Measurements from ENCODE around the gene MAP3K2. TPM values are rescaled to one million over a fixed set of nuclear protein-coding genes. Genes with fewer than 3 reads are reported as not detected.

MAP3K2 gene, protein sequence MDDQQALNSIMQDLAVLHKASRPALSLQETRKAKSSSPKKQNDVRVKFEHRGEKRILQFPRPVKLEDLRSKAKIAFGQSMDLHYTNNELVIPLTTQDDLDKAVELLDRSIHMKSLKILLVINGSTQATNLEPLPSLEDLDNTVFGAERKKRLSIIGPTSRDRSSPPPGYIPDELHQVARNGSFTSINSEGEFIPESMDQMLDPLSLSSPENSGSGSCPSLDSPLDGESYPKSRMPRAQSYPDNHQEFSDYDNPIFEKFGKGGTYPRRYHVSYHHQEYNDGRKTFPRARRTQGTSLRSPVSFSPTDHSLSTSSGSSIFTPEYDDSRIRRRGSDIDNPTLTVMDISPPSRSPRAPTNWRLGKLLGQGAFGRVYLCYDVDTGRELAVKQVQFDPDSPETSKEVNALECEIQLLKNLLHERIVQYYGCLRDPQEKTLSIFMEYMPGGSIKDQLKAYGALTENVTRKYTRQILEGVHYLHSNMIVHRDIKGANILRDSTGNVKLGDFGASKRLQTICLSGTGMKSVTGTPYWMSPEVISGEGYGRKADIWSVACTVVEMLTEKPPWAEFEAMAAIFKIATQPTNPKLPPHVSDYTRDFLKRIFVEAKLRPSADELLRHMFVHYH
- 10 to 100 TPM; 44.9 to 79.4 (median 52.4) TPM for total RNA-seq

DNA sequence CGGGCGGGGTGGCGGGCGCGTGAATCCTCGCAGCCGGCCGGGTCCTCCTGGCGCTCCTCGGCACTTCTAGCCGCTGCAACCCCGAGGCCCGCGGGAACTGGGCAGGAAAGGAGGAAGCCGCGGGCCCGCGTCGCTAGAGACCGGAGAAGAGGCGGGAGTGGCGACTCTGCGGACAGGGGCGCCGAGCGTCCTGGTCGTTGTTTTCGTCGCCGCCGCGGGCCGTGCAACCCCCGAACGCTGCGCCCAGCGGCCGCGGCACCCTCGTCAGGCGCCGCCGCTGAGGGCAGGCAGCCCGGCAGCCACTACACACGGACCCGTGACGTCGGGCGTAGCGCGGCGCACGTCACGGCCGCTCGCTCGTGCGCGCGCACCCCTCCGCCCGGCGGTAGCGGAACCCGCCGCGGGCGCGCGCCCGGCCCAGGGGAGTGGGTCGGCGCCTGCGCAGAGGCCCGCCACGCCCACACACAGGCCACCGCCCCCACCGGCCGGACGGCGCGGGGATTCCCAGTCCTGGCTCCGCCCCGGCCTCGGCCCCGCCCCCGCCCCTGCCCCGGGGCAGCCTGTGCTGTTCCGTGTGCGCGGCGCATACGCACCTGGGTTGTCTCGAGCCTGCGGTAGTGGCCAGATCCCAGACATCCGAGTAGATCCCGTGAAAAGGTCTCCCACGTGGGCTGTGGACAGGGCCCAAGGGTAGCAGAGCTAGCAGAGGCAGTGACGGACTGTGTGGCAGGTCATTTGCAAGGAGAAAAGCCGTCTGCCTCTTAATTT is at the start of gene MAP3K2:
Gene MAP3K2, minus strand, starts transcription at position 321 of the 768 bp plus-strand sequence. CDS start 44,846 bp downstream, outside the sequence.
- ATAC-seq (ENCODE audit: low FRiP score): peak; percentile 97
- DNase-seq (ENCODE audit: low spot score): peak; percentile 80
- TF ChIP-seq, protein P1, sequence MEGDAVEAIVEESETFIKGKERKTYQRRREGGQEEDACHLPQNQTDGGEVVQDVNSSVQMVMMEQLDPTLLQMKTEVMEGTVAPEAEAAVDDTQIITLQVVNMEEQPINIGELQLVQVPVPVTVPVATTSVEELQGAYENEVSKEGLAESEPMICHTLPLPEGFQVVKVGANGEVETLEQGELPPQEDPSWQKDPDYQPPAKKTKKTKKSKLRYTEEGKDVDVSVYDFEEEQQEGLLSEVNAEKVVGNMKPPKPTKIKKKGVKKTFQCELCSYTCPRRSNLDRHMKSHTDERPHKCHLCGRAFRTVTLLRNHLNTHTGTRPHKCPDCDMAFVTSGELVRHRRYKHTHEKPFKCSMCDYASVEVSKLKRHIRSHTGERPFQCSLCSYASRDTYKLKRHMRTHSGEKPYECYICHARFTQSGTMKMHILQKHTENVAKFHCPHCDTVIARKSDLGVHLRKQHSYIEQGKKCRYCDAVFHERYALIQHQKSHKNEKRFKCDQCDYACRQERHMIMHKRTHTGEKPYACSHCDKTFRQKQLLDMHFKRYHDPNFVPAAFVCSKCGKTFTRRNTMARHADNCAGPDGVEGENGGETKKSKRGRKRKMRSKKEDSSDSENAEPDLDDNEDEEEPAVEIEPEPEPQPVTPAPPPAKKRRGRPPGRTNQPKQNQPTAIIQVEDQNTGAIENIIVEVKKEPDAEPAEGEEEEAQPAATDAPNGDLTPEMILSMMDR (IDR thresholded peaks at IDR 0.05): no peak

DNA sequence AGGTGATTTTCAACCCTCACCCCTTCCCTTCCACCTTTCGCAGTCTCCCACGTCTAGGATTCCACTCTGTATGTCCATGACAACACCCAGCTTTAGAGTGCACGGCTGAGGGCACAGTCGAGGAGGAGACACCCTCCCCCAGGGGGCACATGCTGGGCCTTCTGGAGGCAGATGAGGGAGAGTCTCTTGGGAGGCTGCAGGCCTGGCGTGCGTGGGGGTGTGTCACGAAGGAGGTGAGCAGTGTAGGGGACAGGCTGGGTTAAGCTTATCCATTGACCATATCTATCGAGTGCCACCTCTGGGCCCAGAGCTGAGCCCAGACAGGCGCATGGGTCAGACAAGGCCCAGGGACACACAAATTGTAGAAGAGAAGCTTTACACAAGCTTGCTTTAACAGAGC is 49.3 kb upstream of the MAP3K2 start:
- TF ChIP-seq, protein P1 (IDR thresholded peaks at IDR 0.05): no peak
- ATAC-seq (ENCODE audit: low FRiP score) (no peak), DNase-seq (ENCODE audit: low spot score) (no peak)

DNA sequence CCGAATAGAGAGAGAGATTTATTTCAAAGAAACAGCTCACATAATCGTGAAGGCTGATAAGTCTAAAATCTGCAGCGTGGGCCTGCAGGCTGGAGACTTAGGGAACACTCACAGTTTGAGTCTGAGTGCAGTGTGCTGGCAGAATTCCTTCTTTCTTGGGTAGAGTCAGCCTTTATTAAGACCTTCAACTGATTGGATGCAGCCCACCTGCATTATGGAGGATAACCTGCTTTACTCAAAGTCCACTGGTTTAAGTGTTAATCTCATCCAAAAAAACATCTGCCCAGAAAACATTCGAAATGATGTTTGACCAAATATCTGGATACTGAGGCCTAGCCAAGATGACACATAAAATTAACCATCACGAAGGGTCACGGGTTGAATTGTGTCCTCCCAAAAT is 46.7 kb upstream of the MAP3K2 start:
- TF ChIP-seq, protein P1 (IDR thresholded peaks at IDR 0.05): no peak
- ATAC-seq (ENCODE audit: low FRiP score) (no peak), DNase-seq (ENCODE audit: low spot score) (no peak)

DNA sequence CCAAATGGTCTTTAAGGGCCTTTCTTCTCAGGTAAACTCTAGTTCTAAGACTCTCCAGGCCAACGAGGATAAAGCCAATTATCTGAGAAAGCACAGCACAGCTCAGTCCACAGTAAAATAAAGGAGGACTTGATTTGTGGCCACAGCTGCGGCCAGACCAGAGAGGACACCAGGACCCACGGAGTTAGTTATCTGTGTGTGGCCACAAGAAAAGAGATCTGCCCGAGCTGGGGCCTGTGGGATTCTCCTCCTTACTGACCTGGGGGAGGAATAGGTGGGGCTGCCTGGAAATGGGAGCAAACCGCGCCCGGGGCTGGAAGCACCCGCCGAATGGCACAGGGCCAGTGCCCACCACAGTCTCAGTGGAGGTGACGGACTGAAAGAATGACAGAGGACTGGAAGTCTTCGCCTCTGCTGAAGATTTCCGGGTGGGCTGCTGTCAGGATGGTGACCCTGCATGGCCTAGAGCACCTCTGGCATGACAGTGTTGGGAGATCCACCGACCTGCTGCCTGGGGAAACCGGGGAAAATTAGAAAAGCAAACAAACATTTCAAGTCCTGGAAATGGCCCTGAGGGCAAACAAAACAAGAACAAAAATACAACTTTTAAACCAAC is 43.7 kb upstream of the MAP3K2 start:
- DNase-seq (ENCODE audit: low spot score) (no peak), ATAC-seq (ENCODE audit: low FRiP score) (no peak)
- TF ChIP-seq, protein P1 (IDR thresholded peaks at IDR 0.05): no peak

DNA sequence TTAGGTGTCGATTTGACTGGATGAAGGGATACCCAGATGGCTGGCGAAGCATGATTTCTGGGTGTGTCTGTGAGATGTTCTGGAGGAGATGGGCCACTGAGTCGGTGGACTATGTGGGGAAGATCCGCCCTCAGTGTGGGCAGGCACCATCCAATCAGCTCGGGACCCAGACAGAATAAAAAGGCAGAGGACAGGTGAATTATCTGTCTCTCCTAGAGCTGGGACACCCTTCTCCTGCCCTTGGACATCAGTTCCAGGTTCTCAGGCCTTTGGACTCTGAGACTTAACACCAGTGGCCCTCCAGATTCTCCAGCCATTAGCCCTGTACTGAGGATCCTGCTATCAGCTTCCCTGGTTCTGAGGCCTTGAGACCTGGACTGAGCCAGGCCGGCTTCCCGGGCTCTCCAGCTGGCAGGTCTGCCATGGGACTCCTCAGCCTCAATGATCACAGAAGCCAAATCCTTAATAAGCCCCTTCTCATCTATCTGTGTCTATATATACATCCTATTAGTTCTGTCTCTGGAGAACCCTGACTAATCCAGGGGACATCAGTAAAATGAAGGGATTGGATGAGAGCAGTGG is 42.2 kb upstream of the MAP3K2 start:
- DNase-seq (ENCODE audit: low spot score): no peak
- ATAC-seq (ENCODE audit: low FRiP score): no peak
- TF ChIP-seq, protein P1 (IDR thresholded peaks at IDR 0.05): no peak

DNA sequence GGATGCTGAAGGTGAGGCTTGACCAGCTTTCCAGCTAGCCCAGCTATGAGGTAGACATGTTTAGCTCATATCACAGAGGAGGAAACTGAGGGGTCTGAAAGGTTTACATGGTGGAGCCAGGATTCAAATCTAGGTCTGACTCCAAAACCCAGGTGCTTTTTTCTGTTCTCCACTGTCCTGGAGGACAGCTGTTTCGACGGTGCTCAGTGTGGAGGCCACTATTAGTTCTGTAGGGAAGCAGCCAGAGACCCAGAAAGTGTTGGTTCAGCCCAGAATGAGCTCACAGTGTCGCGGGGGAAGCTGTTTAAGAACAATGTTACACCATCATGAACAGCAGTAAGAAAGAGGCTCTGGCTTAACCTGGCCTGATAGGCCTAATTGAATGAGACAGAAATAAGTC is 41.5 kb upstream of the MAP3K2 start:
- DNase-seq (ENCODE audit: low spot score): no peak
- TF ChIP-seq, protein P1 (IDR thresholded peaks at IDR 0.05): no peak
- no peak for ATAC-seq (ENCODE audit: low FRiP score)
